ENCODE results near the gene CPAMD8. TPM values are rescaled to one million over a fixed set of nuclear protein-coding genes. Genes with fewer than 3 reads are reported as not detected.

Gene CPAMD8
- total RNA-seq, 4 donors from 2014 or later = 4.7 to 39.6 (median 11.2) TPM

DNA sequence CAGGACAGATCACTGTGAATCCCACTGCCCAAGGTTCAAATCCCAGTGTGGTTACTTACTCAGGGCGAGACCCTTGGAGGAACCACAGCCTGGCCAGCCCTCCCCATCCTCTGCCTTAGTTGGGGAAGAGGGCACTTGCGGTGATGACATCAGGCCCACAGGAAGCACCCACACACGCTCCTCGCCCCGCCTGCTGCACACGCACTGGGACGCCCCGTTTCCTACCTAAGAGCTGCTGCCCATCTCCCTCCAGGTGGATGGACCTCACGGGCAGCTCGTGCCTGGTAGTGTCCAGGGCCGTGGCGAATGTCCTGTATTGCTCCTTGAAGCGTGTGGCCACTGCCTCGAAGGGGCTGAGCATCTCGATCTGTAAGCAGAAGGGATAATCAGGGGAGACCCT lies 29.0 kb upstream of the CPAMD8 start:
- ATAC-seq (ENCODE audit: low FRiP score) = no peak
- TF ChIP-seq CTCF (IDR thresholded peaks at IDR 0.05) = no peak
- no peak for DNase-seq (ENCODE audit: low spot score)

- no peak for DNase-seq (ENCODE audit: low spot score)
- TF ChIP-seq CTCF (IDR thresholded peaks at IDR 0.05) = no peak
- ATAC-seq (ENCODE audit: low FRiP score) = no peak
Observed at GRCh38 chr19:17054746-17055145, 28.1 kb upstream of the CPAMD8 start.

- DNase-seq (ENCODE audit: low spot score) (no peak), ATAC-seq (ENCODE audit: low FRiP score) (no peak)
Observed at GRCh38 chr19:17052439-17052838, 25.8 kb upstream of the CPAMD8 start.

GRCh38 chr19:17049711-17050280 lies 23.2 kb upstream of the CPAMD8 start:
- DNase-seq (ENCODE audit: low spot score) (no peak), ATAC-seq (ENCODE audit: low FRiP score) (peak; percentile 74)
- no peak for TF ChIP-seq CTCF (IDR thresholded peaks at IDR 0.05)

More at GRCh38 chr19:17052439-17052838, 25.8 kb upstream of the CPAMD8 start:
- no peak for TF ChIP-seq CTCF (IDR thresholded peaks at IDR 0.05)

GRCh38 chr19:17048885-17049453 lies 22.4 kb upstream of the CPAMD8 start:
- DNase-seq (ENCODE audit: low spot score) = no peak
- ATAC-seq (ENCODE audit: low FRiP score) = no peak
- TF ChIP-seq CTCF (IDR thresholded peaks at IDR 0.05) = no peak

GRCh38 chr19:17045907-17046502 lies 19.4 kb upstream of the CPAMD8 start:
- ATAC-seq (ENCODE audit: low FRiP score) (no peak), DNase-seq (ENCODE audit: low spot score) (no peak)
- no peak for TF ChIP-seq CTCF (IDR thresholded peaks at IDR 0.05)

GRCh38 chr19:17043744-17044143 lies 17.1 kb upstream of the CPAMD8 start:
- TF ChIP-seq CTCF (IDR thresholded peaks at IDR 0.05) = no peak
- ATAC-seq (ENCODE audit: low FRiP score) (no peak), DNase-seq (ENCODE audit: low spot score) (no peak)

Measured in omental fat pad (tissue), 4 donors.